OCI-LY1 (cell line): ENCODE measurements around the gene TMEM181.

Experiments
- H2AFZ ChIP-seq: fragments of 200-600 bp; sonication (generic), shearing (Covaris generic); 2 replicates; pipeline ENCODE4 v1.6.0; 2014; ENCODE audit warnings: antibody characterized with exemption, mild to moderate bottlenecking, low read length
- H3F3A ChIP-seq: fragments of 200-600 bp; sonication (generic), shearing (Covaris generic); 2 replicates; pipeline ENCODE4 v1.6.0; 2014; ENCODE audit warnings: mild to moderate bottlenecking, antibody characterized with exemption, low read length, moderate library complexity; ENCODE audit not compliant: insufficient read depth
- H3K27ac ChIP-seq: fragments of 200-600 bp; sonication (generic); 2 replicates; pipeline ENCODE4 v1.5.1; 2014; ENCODE audit warnings: low read length, mixed run types, mild to moderate bottlenecking, low read depth; ENCODE audit not compliant: poor library complexity, severe bottlenecking
- H3K27me3 ChIP-seq: fragments of 200-600 bp; sonication (generic); 2 replicates; pipeline ENCODE4 v1.6.0; 2014; ENCODE audit warnings: antibody characterized with exemption, mild to moderate bottlenecking, low read length, moderate library complexity; ENCODE audit not compliant: insufficient read depth
- H3K36me3 ChIP-seq: fragments of 200-600 bp; sonication (generic); 2 replicates; pipeline ENCODE4 v1.6.1; 2014; ENCODE audit warnings: mild to moderate bottlenecking, antibody characterized with exemption, low read length, moderate library complexity, mixed read lengths; ENCODE audit not compliant: insufficient read depth
- H3K4me1 ChIP-seq: fragments of 200-600 bp; sonication (generic); 2 replicates; pipeline ENCODE4 v1.5.1; 2014; ENCODE audit warnings: mild to moderate bottlenecking, low read length, moderate library complexity; ENCODE audit not compliant: insufficient read depth, severe bottlenecking
- H3K4me2 ChIP-seq: fragments of 200-600 bp; sonication (generic), shearing (Covaris generic); 2 replicates; pipeline ENCODE4 v1.6.1; 2014; ENCODE audit warnings: low read length
- H3K4me3 ChIP-seq: fragments of 200-600 bp; sonication (generic); 2 replicates; pipeline ENCODE4 v1.5.1; 2014; ENCODE audit warnings: low read length, low read depth, mild to moderate bottlenecking, mixed read lengths; ENCODE audit not compliant: poor library complexity, severe bottlenecking
- H3K79me2 ChIP-seq: fragments of 200-600 bp; shearing (Covaris generic); 2 replicates; pipeline ENCODE4 v1.6.1; 2016; ENCODE audit warnings: mixed run types, low read length, mixed read lengths; ENCODE audit not compliant: insufficient read depth
- H3K9ac ChIP-seq: fragments of 200-600 bp; sonication (generic), shearing (Covaris generic); 2 replicates; pipeline ENCODE4 v1.6.1; 2014; ENCODE audit warnings: mild to moderate bottlenecking, low read length, mixed read lengths
- H3K9me2 ChIP-seq: fragments of 200-600 bp; sonication (generic), shearing (Covaris generic); 2 replicates; pipeline ENCODE4 v1.6.1; 2014; ENCODE audit warnings: low read depth, mild to moderate bottlenecking, low read length, mixed read lengths
- H3K9me3 ChIP-seq: fragments of 200-600 bp; shearing (Covaris generic); 2 replicates; pipeline ENCODE4 v1.6.1; 2014; ENCODE audit warnings: low read length, mixed read lengths
- H4K20me1 ChIP-seq: fragments of 200-600 bp; sonication (generic), shearing (Covaris generic); 2 replicates; pipeline ENCODE4 v1.6.0; 2016; ENCODE audit warnings: mild to moderate bottlenecking, low read length; ENCODE audit not compliant: insufficient read depth
- CTCF ChIP-seq: fragments of 200-600 bp; sonication (generic), shearing (Covaris generic); IDR thresholded peaks from 2 replicates; pipeline ENCODE4 v1.5.1; 2017; ENCODE audit warnings: mild to moderate bottlenecking, antibody characterized with exemption, low read length, moderate library complexity, mixed read lengths
- EZH2 ChIP-seq: fragments of 200-600 bp; sonication (generic), shearing (Covaris generic); IDR thresholded peaks from 2 replicates; pipeline ENCODE4 v1.8.0; 2017; ENCODE audit warnings: borderline replicate concordance, mixed run types, mild to moderate bottlenecking, antibody characterized with exemption, low read length, moderate library complexity, mixed read lengths

Gene TMEM181

DNA sequence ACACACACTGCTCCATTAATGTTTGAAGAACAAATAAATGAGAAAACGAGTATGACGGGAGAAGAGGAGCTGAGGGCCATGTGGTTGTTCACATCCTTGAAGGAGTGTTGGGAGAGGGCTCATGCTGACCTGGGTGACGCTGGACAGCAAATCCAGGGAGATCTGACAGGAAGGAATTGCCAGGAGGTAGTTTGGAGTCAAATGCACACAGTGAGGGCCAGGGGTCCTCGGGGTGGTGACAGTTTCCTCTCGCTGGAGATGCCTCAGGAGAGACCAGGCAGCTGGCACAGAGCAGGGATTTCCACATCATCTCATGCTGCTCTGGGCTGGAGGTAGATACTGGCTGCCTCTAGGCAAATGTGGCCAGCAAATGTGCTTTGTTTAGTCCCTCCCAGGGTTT lies 2.0 kb upstream of the TMEM181 start:
- Histone ChIP-seq H3K36me3 (no peaks in the 10 kb centered on the region; the same call in 1 of the 2 replicates), H3K27ac (peak overlapping the region; percentile 15), H4K20me1 (no peaks in the 10 kb centered on the region), H3K4me1 (peaks cover 43% of the 10 kb centered on the region), H3K4me2 (peak overlapping the region; percentile 97), H3F3A (no peaks in the 10 kb centered on the region), H3K27me3 (no peaks in the 10 kb centered on the region), H3K9ac (no peak overlapping the region; the same call in 1 of the 2 replicates), H3K79me2 (no peaks in the 10 kb centered on the region), H3K9me3 (no peaks in the 10 kb centered on the region), H2AFZ (peak overlapping the region; percentile 39; the same call in 1 of the 2 replicates), H3K9me2 (no peaks in the 10 kb centered on the region), H3K4me3 (peak overlapping the region; percentile 87)
- TF ChIP-seq CTCF, result no peak
- no peak for TF ChIP-seq EZH2

GRCh38 chr6:158558415-158559306 lies 1.2 kb upstream of the TMEM181 start:
- Histone ChIP-seq H3K9me2 (no peaks in the 10 kb centered on the region), H3K4me1 (peaks cover 43% of the 10 kb centered on the region), H4K20me1 (no peaks in the 10 kb centered on the region), H3K36me3 (no peaks in the 10 kb centered on the region; the same call in 1 of the 2 replicates), H3K9ac (peak overlapping the region; percentile 95; the same call in 1 of the 2 replicates), H3K79me2 (no peaks in the 10 kb centered on the region), H3K4me2 (peak overlapping the region; percentile 97), H3K9me3 (no peaks in the 10 kb centered on the region), H3K27ac (peak overlapping the region; percentile 54), H3K4me3 (peak overlapping the region; percentile 87), H3F3A (no peaks in the 10 kb centered on the region), H2AFZ (peak overlapping the region; percentile 92; the same call in 1 of the 2 replicates), H3K27me3 (no peaks in the 10 kb centered on the region)
- TF ChIP-seq EZH2 (no peak), CTCF (no peak)

GRCh38 chr6:158559338-158559894 lies 475 bp upstream of the TMEM181 start:
- H3K4me1 ChIP-seq, result peaks cover 49% of the 10 kb centered on the region
- peak overlapping the region; percentile 97 for H3K4me2 ChIP-seq
- no peaks in the 10 kb centered on the region for H4K20me1 ChIP-seq
- no peaks in the 10 kb centered on the region for H3K27me3 ChIP-seq
- peak overlapping the region; percentile 92; the same call in 1 of the 2 replicates for H2AFZ ChIP-seq
- H3K9ac ChIP-seq, result peak overlapping the region; percentile 95
- H3K27ac ChIP-seq, result peak overlapping the region; percentile 54
- no peaks in the 10 kb centered on the region; the same call in 1 of the 2 replicates for H3K36me3 ChIP-seq
- no peaks in the 10 kb centered on the region for H3F3A ChIP-seq
- peak overlapping the region; percentile 87 for H3K4me3 ChIP-seq
- no peaks in the 10 kb centered on the region for H3K9me2 ChIP-seq
- H3K79me2 ChIP-seq, result no peaks in the 10 kb centered on the region
- TF ChIP-seq CTCF (no peak), EZH2 (no peak)
- no peaks in the 10 kb centered on the region for H3K9me3 ChIP-seq
